ENCODE results near the gene CKAP4. TPM values are rescaled to one million over a fixed set of nuclear protein-coding genes. Genes with fewer than 3 reads are reported as not detected.

CKAP4 gene
- total and polyA plus RNA-seq, 9 of the 15 experiments (the other 6 are each of a cell fraction or from before 2014, with no cell fraction given), result 0.08 to 0.20 TPM; not detected in 7

DNA sequence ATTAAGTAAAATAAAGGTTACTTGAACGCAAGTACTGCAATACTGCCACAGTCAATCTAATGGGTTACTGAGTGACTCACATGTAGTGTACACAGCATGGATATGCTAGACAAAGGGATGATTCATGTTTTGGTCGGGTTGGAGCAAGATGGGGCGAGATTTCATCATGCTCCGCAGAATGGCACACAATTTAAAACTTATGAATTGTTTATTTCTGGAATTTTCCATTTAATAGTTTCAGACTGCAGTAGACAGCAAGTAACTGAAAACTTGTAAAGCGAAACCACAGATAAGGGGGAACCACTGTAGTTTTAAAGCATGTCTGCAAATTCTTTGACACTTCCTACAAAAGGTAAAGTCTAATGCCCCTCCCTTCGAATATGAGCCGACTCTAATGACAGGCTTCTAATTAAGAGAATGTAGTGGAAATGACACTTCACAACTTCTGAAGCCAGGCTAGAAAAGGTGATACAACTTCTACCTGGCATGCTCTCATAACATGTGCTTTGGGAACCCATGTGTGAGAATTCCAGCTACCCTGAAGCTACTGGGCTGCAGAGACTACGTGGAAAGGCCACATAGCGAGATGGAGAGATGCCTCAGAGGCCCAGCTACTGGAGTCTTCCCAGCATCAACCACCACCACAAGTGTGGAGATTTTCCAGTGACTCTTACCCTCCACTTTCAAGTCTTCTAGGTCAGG is 40.8 kb upstream of the CKAP4 start (continued):
- TF ChIP-seq, protein P1, sequence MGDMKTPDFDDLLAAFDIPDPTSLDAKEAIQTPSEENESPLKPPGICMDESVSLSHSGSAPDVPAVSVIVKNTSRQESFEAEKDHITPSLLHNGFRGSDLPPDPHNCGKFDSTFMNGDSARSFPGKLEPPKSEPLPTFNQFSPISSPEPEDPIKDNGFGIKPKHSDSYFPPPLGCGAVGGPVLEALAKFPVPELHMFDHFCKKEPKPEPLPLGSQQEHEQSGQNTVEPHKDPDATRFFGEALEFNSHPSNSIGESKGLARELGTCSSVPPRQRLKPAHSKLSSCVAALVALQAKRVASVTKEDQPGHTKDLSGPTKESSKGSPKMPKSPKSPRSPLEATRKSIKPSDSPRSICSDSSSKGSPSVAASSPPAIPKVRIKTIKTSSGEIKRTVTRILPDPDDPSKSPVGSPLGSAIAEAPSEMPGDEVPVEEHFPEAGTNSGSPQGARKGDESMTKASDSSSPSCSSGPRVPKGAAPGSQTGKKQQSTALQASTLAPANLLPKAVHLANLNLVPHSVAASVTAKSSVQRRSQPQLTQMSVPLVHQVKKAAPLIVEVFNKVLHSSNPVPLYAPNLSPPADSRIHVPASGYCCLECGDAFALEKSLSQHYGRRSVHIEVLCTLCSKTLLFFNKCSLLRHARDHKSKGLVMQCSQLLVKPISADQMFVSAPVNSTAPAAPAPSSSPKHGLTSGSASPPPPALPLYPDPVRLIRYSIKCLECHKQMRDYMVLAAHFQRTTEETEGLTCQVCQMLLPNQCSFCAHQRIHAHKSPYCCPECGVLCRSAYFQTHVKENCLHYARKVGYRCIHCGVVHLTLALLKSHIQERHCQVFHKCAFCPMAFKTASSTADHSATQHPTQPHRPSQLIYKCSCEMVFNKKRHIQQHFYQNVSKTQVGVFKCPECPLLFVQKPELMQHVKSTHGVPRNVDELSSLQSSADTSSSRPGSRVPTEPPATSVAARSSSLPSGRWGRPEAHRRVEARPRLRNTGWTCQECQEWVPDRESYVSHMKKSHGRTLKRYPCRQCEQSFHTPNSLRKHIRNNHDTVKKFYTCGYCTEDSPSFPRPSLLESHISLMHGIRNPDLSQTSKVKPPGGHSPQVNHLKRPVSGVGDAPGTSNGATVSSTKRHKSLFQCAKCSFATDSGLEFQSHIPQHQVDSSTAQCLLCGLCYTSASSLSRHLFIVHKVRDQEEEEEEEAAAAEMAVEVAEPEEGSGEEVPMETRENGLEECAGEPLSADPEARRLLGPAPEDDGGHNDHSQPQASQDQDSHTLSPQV (IDR thresholded peaks at IDR 0.05), result peak; percentile 45; the same call in 1 of the 2 replicates
- TF ChIP-seq ZNF766 (CRISPR knock-in tag; conservative IDR thresholded peaks at IDR 0.05) (no peak; the same call in 1 of the 2 replicates), JUNB (CRISPR knock-in tag; conservative IDR thresholded peaks at IDR 0.05) (peak; percentile 60; the same call in 1 of the 2 replicates), FOSL1 (tag; conservative IDR thresholded peaks at IDR 0.05) (peak; percentile 99)
- TF ChIP-seq, protein P2, sequence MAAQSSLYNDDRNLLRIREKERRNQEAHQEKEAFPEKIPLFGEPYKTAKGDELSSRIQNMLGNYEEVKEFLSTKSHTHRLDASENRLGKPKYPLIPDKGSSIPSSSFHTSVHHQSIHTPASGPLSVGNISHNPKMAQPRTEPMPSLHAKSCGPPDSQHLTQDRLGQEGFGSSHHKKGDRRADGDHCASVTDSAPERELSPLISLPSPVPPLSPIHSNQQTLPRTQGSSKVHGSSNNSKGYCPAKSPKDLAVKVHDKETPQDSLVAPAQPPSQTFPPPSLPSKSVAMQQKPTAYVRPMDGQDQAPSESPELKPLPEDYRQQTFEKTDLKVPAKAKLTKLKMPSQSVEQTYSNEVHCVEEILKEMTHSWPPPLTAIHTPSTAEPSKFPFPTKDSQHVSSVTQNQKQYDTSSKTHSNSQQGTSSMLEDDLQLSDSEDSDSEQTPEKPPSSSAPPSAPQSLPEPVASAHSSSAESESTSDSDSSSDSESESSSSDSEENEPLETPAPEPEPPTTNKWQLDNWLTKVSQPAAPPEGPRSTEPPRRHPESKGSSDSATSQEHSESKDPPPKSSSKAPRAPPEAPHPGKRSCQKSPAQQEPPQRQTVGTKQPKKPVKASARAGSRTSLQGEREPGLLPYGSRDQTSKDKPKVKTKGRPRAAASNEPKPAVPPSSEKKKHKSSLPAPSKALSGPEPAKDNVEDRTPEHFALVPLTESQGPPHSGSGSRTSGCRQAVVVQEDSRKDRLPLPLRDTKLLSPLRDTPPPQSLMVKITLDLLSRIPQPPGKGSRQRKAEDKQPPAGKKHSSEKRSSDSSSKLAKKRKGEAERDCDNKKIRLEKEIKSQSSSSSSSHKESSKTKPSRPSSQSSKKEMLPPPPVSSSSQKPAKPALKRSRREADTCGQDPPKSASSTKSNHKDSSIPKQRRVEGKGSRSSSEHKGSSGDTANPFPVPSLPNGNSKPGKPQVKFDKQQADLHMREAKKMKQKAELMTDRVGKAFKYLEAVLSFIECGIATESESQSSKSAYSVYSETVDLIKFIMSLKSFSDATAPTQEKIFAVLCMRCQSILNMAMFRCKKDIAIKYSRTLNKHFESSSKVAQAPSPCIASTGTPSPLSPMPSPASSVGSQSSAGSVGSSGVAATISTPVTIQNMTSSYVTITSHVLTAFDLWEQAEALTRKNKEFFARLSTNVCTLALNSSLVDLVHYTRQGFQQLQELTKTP (IDR thresholded peaks at IDR 0.05; ENCODE audit: low read depth in 1 of 2, partially characterized antibody in 2 of 2), result peak in 1 of 2 experiments; percentile 30
- TF ChIP-seq, protein P3, sequence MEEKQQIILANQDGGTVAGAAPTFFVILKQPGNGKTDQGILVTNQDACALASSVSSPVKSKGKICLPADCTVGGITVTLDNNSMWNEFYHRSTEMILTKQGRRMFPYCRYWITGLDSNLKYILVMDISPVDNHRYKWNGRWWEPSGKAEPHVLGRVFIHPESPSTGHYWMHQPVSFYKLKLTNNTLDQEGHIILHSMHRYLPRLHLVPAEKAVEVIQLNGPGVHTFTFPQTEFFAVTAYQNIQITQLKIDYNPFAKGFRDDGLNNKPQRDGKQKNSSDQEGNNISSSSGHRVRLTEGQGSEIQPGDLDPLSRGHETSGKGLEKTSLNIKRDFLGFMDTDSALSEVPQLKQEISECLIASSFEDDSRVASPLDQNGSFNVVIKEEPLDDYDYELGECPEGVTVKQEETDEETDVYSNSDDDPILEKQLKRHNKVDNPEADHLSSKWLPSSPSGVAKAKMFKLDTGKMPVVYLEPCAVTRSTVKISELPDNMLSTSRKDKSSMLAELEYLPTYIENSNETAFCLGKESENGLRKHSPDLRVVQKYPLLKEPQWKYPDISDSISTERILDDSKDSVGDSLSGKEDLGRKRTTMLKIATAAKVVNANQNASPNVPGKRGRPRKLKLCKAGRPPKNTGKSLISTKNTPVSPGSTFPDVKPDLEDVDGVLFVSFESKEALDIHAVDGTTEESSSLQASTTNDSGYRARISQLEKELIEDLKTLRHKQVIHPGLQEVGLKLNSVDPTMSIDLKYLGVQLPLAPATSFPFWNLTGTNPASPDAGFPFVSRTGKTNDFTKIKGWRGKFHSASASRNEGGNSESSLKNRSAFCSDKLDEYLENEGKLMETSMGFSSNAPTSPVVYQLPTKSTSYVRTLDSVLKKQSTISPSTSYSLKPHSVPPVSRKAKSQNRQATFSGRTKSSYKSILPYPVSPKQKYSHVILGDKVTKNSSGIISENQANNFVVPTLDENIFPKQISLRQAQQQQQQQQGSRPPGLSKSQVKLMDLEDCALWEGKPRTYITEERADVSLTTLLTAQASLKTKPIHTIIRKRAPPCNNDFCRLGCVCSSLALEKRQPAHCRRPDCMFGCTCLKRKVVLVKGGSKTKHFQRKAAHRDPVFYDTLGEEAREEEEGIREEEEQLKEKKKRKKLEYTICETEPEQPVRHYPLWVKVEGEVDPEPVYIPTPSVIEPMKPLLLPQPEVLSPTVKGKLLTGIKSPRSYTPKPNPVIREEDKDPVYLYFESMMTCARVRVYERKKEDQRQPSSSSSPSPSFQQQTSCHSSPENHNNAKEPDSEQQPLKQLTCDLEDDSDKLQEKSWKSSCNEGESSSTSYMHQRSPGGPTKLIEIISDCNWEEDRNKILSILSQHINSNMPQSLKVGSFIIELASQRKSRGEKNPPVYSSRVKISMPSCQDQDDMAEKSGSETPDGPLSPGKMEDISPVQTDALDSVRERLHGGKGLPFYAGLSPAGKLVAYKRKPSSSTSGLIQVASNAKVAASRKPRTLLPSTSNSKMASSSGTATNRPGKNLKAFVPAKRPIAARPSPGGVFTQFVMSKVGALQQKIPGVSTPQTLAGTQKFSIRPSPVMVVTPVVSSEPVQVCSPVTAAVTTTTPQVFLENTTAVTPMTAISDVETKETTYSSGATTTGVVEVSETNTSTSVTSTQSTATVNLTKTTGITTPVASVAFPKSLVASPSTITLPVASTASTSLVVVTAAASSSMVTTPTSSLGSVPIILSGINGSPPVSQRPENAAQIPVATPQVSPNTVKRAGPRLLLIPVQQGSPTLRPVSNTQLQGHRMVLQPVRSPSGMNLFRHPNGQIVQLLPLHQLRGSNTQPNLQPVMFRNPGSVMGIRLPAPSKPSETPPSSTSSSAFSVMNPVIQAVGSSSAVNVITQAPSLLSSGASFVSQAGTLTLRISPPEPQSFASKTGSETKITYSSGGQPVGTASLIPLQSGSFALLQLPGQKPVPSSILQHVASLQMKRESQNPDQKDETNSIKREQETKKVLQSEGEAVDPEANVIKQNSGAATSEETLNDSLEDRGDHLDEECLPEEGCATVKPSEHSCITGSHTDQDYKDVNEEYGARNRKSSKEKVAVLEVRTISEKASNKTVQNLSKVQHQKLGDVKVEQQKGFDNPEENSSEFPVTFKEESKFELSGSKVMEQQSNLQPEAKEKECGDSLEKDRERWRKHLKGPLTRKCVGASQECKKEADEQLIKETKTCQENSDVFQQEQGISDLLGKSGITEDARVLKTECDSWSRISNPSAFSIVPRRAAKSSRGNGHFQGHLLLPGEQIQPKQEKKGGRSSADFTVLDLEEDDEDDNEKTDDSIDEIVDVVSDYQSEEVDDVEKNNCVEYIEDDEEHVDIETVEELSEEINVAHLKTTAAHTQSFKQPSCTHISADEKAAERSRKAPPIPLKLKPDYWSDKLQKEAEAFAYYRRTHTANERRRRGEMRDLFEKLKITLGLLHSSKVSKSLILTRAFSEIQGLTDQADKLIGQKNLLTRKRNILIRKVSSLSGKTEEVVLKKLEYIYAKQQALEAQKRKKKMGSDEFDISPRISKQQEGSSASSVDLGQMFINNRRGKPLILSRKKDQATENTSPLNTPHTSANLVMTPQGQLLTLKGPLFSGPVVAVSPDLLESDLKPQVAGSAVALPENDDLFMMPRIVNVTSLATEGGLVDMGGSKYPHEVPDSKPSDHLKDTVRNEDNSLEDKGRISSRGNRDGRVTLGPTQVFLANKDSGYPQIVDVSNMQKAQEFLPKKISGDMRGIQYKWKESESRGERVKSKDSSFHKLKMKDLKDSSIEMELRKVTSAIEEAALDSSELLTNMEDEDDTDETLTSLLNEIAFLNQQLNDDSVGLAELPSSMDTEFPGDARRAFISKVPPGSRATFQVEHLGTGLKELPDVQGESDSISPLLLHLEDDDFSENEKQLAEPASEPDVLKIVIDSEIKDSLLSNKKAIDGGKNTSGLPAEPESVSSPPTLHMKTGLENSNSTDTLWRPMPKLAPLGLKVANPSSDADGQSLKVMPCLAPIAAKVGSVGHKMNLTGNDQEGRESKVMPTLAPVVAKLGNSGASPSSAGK (IDR thresholded peaks at IDR 0.05), result peak; percentile 75

Measured in K562 (cell line).